Neural progenitor cell (in vitro differentiated cells): Measurements from ENCODE around the gene PLAAT5.

ENCODE experiments used
- EZH2phosphoT487 ChIP-seq: fragments of 200-600 bp; sonication (generic); IDR thresholded peaks from 2 replicates; pipeline ENCODE4 v1.6.1; 2017; ENCODE audit warnings: antibody characterized with exemption
- TF ChIP-seq, protein P1 (sequence below): fragments of 200-600 bp; sonication (generic); IDR thresholded peaks from 2 replicates; pipeline ENCODE4 v1.5.1; 2017; ENCODE audit warnings: antibody characterized with exemption, mild to moderate bottlenecking

DNA sequence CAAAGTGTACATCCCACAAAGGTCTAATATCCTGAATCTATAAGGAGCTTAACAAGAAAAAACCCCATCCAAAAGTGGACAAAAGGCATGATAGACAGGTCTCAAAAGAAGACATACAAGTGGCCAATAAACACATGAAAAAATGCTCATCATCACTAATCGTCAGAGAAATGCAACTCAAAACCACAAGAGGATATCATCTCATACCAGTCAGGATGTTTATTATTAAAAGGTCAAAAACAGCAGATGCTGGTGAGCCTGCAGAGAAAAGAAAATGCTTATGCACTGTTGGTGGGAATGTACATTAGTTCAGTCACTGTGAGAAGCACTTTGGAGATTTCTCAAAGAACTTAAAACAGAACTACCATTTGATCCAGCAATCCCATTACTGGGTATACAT lies 27.6 kb upstream of the PLAAT5 start:
- TF ChIP-seq, protein P1, sequence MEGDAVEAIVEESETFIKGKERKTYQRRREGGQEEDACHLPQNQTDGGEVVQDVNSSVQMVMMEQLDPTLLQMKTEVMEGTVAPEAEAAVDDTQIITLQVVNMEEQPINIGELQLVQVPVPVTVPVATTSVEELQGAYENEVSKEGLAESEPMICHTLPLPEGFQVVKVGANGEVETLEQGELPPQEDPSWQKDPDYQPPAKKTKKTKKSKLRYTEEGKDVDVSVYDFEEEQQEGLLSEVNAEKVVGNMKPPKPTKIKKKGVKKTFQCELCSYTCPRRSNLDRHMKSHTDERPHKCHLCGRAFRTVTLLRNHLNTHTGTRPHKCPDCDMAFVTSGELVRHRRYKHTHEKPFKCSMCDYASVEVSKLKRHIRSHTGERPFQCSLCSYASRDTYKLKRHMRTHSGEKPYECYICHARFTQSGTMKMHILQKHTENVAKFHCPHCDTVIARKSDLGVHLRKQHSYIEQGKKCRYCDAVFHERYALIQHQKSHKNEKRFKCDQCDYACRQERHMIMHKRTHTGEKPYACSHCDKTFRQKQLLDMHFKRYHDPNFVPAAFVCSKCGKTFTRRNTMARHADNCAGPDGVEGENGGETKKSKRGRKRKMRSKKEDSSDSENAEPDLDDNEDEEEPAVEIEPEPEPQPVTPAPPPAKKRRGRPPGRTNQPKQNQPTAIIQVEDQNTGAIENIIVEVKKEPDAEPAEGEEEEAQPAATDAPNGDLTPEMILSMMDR = no peak
- TF ChIP-seq EZH2phosphoT487 = no peak
